GM19463 (cell line): ENCODE results near the gene YJU2.
"Not testable (repeated sequence)": the region's sequence is repeated elsewhere in the genome, so short reads cannot be mapped to it uniquely, and the experiment has no call there.

ENCODE experiments used
- ATAC-seq: cut with Tn5 transposase; IDR thresholded peaks from one replicate; pipeline ENCODE4 v1.9.1; 2021; ENCODE audit warnings: mild to moderate bottlenecking, moderate library complexity; ENCODE audit not compliant: unreplicated experiment

The YJU2 gene

GRCh38 chr19:4267101-4267900, 20.4 kb downstream of the YJU2 start:
- ATAC-seq, result no peak

- ATAC-seq, result no peak
These were observed 21.3 kb downstream of the YJU2 start for GRCh38 chr19:4267901-4268815.

- no peak for ATAC-seq
These were observed 22.0 kb downstream of the YJU2 start for GRCh38 chr19:4268816-4269430.

GRCh38 chr19:4272894-4273293, 26.0 kb downstream of the YJU2 start:
- ATAC-seq, result no peak

- ATAC-seq, result not testable (repeated sequence)
These were observed 27.4 kb downstream of the YJU2 start for GRCh38 chr19:4274321-4274686.

- no peak for ATAC-seq
These were observed 30.4 kb downstream of the YJU2 start for GRCh38 chr19:4277191-4277696.

GRCh38 chr19:4278010-4278409, 31.1 kb downstream of the YJU2 start:
- no peak for ATAC-seq

- no peak for ATAC-seq
These were observed 31.8 kb downstream of the YJU2 start, which contains the start of gene SHD for GRCh38 chr19:4278419-4279266. TSS of gene SHD (plus strand) at chr19:4279266. CDS start at chr19:4280064, 798 bp downstream.

- no peak for ATAC-seq
These were observed 32.3 kb downstream of the YJU2 start for GRCh38 chr19:4279267-4279529.

GRCh38 chr19:4279530-4280422, 32.9 kb downstream of the YJU2 start:
- no peak for ATAC-seq

GRCh38 chr19:4284176-4284958, 37.5 kb downstream of the YJU2 start:
- no peak for ATAC-seq

- ATAC-seq, result no peak
These were observed 38.1 kb downstream of the YJU2 start for GRCh38 chr19:4284974-4285373.

- ATAC-seq, result not testable (repeated sequence)
These were observed 39.3 kb downstream of the YJU2 start for GRCh38 chr19:4286141-4286540.

- ATAC-seq, result no peak
These were observed 41.4 kb downstream of the YJU2 start for GRCh38 chr19:4288091-4288777.

- ATAC-seq, result no peak
These were observed 44.4 kb downstream of the YJU2 start for GRCh38 chr19:4291184-4291732.

- ATAC-seq, result no peak
These were observed 45.6 kb downstream of the YJU2 start for GRCh38 chr19:4292515-4292914.

- no peak for ATAC-seq
These were observed 47.5 kb downstream of the YJU2 start for GRCh38 chr19:4294389-4294788.
